Femur (tissue), 1 donor: ENCODE results near the gene NR1D2.
A peak's percentile ranks its signal among the peaks of the same experiment; 100 is the strongest.

Source experiments
- DNase-seq: peaks from one replicate; pipeline ENCODE4 v3.0.0-alpha.2; 2017

The NR1D2 gene

DNA sequence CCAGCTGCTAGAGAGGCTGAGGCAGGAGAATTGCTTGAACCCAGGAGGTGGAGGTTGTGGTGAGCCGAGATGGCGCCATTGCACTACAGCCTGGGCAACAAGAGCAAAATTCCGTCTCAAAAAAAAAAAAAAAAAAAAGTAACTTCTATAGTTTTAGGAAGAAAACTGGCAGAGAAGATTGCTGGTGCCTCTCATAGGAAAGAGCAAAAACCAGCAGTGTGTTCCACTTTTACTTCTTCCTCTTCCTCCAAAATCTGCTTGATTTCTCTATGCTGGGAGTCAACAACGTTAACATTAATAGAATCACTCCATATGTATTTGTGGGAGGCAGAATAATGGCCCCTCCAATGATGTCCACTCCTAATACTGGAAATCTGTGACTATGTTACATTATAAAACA is 12.5 kb upstream of the NR1D2 start:
- DNase-seq = no peak

DNA sequence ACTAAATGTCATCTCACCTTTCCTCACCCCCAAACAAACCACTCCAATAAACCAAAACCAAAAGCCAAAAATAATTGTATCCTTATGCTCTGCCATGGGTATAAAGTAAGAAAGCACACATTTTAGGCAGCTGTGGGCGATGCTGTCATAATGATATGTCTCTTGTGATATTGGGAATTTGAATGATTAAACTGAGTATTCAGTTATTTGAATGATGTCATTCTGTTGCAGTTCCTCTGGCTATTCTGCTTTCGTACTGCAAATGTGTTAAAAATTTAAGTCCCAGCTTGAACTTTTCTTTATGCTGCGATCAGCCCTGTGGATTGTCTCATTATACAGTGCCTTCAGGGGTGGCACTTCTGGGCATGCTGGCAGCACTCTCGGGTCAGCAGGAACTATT is 10.8 kb upstream of the NR1D2 start:
- DNase-seq = no peak

DNA sequence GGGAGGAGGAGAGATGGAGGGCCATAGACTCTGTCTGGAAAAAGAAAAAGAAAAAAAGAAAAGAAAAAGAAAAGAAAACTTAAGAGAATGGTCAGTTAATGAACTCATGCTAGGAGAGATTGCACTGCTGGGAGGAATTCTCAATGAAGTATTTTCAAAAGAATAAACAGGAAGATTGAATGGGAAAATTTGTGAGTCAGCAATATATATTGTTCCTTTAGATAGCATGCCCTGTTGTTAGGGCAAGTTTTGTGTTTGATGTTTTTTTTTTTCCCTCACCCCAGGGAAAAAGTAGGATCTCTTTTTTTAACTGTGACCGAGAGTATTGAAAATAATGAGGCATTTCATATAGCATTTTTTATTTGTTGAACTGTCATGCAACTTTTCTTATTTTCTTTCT is 7.8 kb upstream of the NR1D2 start:
- DNase-seq = no peak

DNA sequence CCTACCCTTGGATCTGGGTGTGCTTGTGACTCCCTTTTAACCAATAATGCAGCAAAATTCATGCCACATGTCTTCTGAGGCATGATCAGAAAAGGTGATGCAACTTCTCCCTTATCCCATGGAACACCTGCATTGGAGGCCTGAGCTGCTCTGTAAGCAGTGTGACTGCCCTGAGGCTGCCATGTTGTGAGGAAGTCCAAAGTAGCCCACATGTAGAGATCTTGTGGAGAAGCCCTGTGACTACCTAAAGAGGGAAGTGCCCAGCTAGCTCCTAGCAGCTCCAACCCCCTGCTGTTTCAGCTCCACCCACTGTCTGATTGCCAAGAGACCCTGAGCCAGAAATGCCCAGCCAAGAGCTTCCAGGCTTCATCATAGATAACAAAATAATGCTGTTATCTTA is 6.4 kb upstream of the NR1D2 start:
- no peak for DNase-seq

DNA sequence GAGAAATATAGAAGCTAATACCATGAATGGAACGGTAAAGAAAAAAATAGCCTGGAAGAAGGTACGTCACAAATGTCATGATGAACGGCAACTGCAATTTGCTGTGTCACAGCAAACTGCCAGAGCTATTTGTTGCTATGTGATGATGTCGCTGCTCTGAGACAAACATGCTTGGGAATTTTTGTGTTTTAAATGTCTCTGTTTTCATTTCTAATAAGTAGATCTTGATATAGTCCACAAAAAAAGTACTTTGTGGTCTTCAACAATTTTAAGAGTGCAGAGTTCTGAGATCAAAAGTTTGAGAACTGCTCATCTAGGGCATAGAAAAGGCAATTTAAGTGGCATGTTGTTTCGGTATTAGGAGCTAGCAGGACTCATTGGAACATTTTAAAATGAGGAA is 4.3 kb upstream of the NR1D2 start:
- no peak for DNase-seq

DNA sequence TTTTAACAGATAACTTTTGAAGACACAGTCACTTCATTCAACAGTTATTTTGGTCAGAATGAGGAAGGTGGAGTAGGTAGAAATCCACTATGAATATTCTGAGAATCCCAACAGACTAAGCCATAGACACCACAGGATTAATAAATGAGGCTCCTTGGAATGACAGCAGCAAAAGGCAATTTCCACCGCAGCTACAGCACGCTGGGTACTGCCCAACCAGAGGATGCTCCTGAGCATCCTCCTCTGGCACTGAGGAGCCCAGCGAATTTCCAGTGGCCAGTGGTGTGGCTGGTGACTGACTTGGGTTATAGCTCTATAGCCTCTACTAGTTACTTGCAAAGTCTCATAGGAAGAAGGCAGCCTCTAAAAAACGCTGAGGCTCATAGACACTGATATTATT is 3.6 kb upstream of the NR1D2 start:
- DNase-seq = no peak

DNA sequence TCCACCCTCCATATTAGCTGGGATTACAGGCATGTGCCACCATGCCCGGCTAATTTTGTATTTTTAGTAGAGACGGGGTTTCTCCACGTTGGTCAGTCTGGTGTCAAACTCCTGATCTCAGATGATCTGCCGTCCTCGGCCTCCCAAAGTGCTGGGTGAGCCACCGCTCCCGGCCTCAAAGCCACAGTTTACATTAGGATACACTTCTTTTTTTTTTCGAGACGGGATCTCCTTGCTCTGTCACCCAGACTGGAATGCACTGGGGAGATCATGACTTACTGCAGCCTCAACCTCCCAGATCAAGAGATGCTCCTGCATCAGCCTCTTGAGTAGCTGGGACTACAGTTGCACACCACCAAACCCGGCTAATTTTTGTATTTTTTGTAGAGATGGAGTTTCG is 2.5 kb upstream of the NR1D2 start:
- DNase-seq = no peak

DNA sequence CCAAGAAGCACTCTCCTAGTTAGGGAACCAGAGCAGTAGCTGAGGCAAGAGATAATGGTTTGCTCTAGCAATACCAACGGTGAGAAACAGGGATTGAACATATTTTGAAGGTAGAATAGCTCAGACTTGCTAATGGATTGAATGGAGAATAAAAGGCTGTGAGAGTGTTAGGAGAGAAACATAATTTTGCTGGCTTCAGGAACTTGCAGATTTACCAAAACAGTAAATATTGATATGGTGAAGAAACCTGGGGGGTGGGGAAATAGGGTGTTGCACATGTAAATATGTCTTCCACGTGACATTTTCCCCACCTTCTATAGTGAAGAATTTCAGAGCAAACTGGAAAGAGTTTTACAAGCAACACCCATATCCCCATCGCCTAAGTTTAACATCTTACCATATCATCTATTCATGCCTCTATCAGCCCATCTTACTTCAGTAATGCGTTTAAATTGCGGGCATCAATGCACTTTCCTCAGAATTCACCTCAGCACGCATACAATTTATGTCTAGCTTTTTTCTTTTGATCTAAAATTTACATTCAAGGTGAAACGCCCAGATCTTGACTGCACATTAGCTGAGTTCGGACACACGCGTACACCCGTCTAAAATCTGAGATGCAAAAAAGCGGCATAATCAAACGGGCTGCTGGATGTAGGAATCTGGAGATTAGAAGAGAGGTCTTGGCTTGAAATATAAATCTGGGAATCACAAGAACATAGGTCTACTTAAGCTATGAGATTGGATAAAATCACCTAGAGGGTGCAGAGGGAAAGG is 891 bp upstream of the NR1D2 start:
- DNase-seq = no peak

DNA sequence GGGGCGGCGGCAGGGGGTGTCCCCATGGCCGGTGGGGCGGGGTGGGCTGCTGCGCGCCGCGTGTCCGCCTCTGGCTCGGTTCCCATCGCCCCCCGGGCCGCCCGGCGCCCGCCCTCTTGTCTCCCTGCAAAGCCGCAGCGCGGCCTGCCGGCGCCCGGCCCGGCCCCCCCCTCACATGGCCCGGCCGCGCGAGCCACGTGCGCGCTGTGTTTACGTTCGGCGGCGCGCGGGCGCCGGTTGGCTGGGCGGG is 502 bp downstream of the NR1D2 start:
- DNase-seq = no peak

DNA sequence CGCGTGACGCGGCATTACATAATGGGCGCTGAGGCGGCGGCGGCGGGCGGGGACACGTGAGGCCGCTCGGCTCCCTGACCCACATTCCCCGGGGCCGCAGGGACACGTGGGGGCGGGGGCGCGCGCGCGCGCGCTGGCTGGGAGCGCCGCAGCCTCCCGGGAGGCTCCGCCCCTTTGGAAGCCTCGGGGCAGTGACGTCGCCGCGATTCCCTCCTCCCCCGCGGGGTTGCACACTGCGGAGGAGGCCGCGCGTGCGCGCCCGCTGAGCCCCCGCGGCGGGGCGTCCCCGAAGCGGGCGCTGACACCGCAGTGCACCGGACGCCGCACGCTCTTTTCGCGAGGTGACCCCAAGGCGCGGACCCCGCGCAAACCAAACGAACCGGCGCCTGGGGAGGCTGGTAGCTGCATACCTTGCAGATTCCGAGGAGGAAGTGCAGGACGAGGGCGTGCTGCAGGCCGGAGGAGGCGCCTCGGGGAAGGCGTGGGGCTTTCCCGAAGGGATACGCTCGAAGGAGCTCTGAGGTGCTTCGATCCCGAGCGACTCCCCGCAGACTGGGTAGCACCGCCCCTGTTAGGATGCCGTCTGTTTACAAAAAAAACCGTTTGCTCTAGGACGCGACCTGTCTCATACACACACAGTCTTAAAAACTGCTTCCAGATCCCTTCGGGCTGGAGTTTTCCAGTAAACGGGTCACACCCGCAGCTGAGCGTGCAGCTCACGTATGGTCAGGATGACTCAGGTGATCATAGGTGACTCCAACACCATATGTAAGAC is 1.0 kb downstream of the NR1D2 start:
- peak; percentile 97 for DNase-seq

DNA sequence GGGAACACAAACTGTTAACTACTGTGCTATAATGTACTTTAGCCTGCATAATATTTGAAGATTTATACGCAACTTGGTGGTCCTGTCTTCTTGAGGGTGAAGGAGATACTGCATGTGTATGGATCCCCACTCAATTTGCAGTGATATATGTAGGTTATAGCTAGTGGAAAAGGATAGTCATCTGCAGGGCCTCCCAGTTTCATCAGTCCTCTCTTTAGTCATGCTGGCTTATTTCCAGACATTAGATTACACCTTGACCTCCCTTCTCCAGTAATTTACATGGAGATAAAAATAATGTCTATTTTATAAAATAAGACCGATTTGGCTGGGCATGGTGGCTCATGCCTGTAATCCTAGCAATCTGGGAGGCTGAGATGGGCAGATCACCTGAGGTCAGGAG is 3.7 kb downstream of the NR1D2 start:
- DNase-seq = no peak

DNA sequence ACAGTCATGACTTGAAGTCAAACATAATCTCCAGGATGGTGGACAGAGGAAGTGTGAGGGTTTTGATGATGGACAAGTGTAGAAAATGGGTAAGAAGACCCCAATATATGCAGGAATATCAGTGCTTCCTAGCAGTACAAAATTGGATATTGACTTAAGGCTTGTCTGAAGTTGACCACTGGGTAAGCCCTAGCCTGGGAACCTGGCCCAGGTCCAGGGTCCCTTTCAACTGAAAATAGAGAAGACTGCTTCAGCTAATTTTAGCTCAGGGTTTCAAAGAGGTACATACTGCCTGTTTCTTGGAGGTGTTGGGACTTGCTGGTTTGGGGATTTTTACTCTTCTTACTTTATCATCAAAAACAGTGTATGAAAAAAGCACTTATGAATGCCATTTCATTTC is 4.7 kb downstream of the NR1D2 start:
- DNase-seq = peak; percentile 32

DNA sequence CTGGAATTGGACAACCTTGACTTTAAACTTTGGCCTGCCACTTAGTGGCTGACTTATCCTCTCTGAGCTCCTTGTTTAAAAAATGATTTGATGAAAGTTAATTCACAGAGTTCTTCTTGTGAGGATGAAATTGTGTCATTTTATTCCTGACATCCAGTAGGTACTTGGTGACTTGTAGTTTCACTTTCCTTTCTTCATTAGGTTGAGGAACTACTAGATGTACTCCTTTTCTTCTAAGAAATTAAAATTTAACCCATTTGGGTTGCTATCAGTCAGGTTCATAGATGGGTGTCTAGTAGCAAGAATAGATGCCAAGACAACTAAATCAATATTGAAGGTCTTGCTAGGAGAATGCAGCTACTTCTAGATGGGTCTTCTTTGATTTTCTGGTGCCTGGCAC is 5.2 kb downstream of the NR1D2 start:
- DNase-seq = no peak

DNA sequence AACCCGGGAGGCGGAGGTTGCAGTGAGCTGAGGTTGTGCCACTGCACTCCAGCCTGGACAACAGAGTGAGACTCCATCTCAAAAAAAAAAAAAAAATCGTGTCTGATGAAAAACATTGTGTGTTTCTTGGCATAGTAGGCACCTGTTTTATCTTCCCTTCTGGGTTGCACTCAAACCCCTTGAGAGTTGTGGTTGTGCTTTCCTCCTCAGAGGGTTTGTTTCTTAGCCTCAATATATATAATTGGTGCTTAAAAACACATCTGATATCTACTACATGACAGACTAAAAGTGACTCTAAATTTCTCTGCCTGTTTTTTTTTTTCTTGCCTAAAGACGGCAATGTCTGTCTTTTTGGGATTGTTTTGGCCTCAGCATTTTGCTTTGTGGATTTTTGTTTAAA is 7.6 kb downstream of the NR1D2 start:
- DNase-seq = no peak

DNA sequence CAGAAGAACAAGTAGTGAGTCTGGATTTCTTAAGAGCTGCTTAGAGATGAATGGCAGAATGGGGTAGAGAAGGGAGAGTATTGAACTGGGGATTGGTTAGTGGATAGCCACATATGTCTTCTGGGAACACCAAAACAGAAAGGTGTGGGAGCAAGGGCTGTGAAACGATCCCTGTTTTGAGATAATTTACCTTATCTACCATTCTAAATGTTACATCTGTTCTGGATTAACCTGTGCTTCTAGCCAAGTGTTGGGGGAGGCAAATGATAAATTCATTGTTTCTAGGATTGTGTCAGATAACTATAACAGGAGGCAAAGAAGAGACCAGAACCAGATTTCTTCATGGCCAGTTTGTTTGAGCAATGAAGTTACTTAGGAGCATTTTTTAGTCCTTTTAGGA is 8.4 kb downstream of the NR1D2 start:
- no peak for DNase-seq

DNA sequence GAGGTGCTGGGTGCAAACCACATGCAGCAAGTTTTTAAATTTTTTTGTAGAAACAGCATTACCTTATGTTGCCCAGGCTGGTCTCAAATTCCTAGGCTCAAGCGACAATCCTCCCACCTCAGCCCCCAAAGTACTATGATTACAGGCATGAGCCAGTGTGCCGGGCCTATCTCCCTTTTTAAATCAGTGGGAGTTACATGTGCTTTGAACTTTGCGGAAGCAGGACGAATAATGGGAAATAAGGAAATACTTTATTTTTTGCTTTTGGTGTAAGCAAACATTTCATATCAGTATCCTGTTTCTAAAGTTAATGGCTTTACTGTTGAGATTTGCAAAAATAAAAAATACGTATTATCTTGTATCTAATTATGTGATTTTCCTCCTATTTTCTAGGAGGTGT is 9.1 kb downstream of the NR1D2 start:
- no peak for DNase-seq

DNA sequence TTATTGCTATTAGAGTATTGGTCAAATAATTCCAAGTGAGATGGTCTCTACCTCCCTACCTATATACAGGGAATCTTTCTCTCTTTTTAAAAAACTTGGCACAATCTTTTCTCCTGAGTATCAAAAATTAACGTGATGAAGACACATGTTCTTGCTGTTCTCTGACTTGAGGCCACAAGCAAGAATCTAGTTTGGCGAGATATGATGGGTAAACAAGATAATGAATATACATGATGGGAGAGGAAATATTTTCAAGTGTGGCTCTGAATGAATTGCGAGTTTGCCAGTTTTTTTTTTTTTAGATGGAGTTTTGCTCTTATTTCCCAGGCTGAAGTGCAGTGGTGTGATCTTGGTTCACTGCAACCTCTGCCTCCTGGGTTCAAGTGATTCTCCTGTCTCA is 11.6 kb downstream of the NR1D2 start:
- no peak for DNase-seq

DNA sequence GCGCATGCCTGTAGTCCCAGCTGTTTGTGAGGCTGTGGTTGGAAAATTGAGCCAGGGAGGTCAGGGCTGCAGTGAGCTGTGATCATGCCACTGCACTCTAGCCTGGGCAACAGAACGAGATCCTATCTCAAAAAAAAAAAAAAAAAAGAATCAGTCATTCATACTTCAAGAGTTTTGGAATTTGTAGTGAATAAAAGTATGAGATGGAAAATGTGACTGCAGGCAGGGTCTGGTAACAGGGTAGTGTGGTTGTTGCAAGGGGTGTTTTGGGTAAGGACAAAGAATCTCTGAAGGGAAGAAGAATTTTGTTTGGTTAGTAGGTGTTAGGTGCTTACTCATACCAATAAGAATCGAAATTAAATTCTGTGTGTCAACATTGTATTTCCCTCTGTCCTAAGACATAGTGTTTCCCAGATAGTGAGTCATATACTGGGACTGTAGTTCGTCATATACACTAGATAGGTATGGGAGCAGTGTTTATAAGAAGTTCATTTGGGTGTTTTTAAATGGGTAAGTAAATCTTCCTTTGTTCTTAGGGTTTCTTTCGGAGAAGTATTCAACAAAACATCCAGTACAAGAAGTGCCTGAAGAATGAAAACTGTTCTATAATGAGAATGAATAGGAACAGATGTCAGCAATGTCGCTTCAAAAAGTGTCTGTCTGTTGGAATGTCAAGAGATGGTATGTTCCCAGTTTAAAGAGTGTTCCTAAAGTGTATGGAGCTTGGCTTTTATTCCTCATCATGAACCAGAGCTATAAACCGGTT is 14.2 kb downstream of the NR1D2 start:
- DNase-seq = no peak

DNA sequence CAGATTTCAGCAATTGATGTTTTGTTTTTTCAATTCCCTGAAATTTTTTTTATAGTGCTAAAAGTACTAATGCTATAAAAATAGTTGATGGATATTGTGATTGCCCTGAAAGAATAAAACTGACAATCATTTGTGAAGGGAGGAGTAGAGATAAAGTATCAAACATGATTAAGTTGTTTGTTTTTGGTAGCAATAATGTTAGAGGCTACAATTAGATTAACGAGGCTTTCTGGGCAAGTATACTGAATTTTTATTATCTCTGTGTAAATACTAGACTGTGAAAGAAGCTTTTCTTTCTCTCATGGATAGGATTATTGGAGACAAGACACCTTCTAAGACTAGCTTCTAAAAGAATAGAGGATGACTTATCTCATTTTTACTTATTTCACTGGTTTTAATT is 15.6 kb downstream of the NR1D2 start:
- DNase-seq = no peak

DNA sequence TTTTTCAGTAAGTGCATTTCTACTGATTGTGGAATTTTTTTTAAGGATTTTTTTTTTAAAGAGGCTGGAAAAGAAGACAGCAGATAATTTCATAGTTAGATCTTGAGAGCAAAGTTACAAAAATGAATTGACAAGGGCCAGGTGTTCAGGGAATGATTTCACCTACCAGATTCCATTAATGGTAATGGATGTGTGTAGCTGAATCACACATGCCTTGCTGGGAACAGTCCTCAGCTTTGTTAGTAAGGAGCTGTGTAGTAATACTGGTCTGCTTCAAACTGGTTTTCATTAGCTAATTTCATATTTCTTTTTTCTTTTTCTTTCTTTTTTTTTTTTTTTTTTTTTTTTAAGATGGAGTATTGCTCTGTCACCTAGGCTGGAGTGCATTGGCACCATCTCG is 16.0 kb downstream of the NR1D2 start:
- DNase-seq = no peak

DNA sequence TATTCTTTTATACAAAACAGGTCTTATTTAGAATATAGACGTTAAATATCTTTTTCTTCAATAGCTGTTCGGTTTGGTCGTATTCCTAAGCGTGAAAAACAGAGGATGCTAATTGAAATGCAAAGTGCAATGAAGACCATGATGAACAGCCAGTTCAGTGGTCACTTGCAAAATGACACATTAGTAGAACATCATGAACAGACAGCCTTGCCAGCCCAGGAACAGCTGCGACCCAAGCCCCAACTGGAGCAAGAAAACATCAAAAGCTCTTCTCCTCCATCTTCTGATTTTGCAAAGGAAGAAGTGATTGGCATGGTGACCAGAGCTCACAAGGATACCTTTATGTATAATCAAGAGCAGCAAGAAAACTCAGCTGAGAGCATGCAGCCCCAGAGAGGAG is 16.8 kb downstream of the NR1D2 start:
- DNase-seq = no peak

DNA sequence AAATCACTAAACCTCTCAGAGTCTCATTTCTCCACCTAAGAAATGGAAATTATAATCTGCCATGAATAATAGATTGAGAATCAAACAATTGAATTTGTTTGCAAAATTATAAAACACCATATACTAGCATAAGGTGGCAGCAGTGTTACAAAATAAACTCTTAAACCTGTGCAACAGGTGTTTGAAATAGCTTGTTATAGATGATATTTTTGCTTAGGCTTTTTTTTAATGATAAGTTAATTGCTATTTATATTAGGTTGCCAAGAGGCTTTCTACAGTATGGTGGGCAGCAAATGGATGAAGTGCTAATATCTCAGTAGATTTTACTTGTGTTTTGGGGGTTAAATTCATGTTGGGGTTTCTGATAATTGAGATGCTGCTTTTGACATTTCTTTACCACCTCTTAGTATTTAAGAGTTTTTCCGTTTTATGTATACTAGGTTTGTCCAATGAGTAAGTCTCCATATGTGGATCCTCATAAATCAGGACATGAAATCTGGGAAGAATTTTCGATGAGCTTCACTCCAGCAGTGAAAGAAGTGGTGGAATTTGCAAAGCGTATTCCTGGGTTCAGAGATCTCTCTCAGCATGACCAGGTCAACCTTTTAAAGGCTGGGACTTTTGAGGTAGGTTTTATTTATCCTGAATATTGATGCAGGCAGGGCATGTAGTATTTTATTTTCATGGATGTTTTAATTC is 19.6 kb downstream of the NR1D2 start:
- no peak for DNase-seq

DNA sequence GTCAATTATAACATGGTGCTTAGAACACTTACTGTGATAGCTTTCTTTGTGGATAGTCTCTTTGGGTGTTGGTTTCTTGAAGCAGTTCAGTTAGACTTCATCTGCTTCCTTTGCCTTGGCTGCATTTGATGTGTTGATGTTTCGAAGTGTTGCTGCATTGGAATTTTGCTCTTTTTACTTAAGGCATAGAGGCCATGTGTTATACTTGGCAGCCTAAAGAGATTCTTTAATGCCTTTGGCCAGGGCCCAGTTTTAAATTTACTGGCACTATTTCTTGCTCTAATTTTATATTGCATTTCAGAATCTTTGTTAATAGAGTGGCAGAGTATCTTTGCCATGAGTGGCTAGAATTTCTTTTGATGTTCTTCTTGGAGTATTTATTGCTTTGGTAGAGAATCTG is 21.2 kb downstream of the NR1D2 start:
- DNase-seq = no peak
